Retinal pigment epithelial cell (primary cell): ENCODE results near the gene PRDM16.

Experiments used
- DNase-seq: peaks from one replicate; pipeline ENCODE4 v3.0.0-alpha.2; 2010; ENCODE audit warnings: low read depth
- H3K4me3 ChIP-seq: 2 replicates; pipeline ENCODE4 v1.5.1; 2011; ENCODE audit warnings: mild to moderate bottlenecking, low read length, control low read depth, moderate library complexity
- CTCF ChIP-seq: conservative IDR thresholded peaks from 2 replicates; pipeline ENCODE4 v1.5.1; 2011; ENCODE audit warnings: low read depth, low read length, control low read depth, inconsistent platforms

Gene PRDM16

GRCh38 chr1:3215198-3216014 lies 146.4 kb downstream of the PRDM16 start:
- DNase-seq: no peak
- no peak overlapping the region for H3K4me3 ChIP-seq
- TF ChIP-seq CTCF: no peak

GRCh38 chr1:3216015-3216391 lies 147.0 kb downstream of the PRDM16 start:
- H3K4me3 ChIP-seq: no peak overlapping the region
- no peak for DNase-seq
- no peak for TF ChIP-seq CTCF

GRCh38 chr1:3217181-3217641 lies 148.2 kb downstream of the PRDM16 start:
- no peak overlapping the region for H3K4me3 ChIP-seq
- no peak for DNase-seq
- no peak for TF ChIP-seq CTCF

- no peak overlapping the region for H3K4me3 ChIP-seq
- no peak for TF ChIP-seq CTCF
- no peak for DNase-seq
These were observed 149.1 kb downstream of the PRDM16 start for GRCh38 chr1:3217979-3218679.

GRCh38 chr1:3219005-3219790 lies 150.2 kb downstream of the PRDM16 start:
- no peak overlapping the region for H3K4me3 ChIP-seq
- no peak for TF ChIP-seq CTCF
- peak; percentile 90 for DNase-seq

GRCh38 chr1:3219791-3220467 lies 150.9 kb downstream of the PRDM16 start:
- no peak for TF ChIP-seq CTCF
- H3K4me3 ChIP-seq: no peak overlapping the region
- DNase-seq: no peak
